Hematopoietic multipotent progenitor cell treated with erythropoietin and hydrocortisone succinate and interleukin-3 and kit ligand, for 8 days (in vitro differentiated cells): ENCODE measurements around the gene ARHGEF1.

ENCODE experiments used
- DNase-seq: peaks from one replicate; pipeline ENCODE4 v3.0.0-alpha.2; 2015

The ARHGEF1 gene

DNA sequence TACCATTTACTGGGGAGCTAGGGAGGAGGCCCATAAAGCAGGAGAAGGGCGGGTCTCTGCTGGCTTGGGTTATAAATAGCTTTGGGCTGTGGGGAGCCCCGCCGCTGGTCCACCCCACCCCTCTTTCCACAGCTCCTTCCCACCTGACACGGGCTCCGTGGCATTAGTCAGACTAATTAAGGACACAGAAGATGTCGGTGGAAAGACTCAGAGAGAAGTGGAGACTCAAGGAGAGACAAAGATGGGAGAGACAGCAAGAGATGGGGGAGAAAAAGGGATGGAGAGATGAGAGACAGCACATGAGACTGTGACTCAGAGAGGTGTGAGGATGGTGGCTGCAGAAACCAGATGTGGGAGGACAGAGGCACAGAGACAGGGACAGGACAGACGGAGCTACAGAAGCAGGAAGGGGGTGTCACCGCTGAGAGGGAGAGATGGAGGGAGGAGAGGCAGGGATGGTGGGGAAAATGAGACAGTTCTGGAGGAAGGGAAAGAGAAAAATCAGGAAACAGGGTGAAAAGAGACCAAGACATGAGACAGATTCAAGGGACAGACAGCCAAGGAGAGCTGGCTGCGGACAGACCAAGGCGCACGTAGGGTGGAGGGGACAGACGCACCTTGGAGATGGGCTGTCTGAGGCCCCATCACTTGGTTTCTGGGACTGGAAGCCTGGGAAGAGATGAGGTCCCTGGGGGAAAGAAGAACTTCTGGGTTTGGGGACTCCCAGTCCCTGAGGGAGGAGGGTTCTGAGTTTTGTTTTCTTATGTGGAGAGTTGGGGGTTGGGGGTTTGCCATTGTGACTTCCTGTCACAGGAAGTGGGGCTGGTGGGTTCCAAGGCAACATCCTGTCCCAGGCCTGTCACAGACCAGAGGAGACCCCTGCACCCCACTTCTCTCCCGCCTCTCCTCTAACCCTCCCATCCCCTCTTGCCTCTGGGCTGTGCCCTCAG, 4.1 kb downstream of the ARHGEF1 start:
- no peak for DNase-seq

DNA sequence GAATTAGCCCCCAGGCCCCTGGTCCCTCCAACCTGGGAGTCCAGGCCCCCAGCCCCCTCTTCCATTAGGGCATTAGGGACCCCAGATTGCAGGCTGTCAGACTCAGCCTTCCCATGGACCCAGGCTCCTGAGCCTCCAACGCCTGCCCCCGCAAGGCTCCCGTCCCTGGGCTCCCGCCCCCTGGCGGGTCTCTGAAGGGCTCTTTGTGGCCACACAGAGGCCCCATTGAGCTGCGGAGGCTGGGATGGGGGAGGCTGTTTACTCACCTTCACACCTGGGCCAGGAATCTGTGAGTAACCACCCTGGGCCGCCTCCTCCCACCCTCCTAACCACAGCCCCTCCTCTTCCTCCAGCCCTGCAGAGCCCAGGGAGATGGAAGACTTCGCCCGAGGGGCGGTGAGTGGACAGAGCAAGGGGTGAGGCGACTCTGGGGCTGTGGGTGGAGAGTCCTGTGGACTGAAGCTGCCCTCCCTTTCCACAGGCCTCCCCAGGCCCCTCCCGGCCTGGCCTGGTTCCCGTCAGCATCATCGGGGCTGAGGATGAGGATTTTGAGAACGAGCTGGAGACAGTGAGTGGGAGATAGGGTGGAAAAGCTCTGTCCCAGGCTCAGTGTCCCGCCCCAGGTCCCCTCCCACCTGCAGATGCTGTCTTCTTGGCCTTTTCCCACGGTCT, 4.9 kb downstream of the ARHGEF1 start:
- no peak for DNase-seq

DNA sequence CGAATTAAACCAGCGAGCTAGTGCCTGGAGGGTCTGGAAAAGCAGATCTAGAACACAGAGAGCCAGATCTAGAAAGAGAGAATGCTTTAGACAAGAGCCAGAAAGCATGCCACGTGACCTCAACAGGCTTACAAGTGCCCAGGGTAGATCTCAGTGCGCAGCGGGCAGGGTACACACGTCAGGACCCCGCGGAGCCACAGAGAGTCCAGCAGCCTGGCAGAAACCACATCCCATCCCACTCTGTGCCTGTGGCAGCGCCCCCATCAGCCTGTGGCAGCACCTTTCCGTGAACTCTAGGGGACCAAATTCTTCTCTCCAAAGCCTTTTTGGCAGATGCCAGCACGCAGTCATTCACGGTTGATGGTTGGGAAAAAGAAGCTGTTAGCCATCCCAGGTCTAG, 5.9 kb downstream of the ARHGEF1 start:
- no peak for DNase-seq

DNA sequence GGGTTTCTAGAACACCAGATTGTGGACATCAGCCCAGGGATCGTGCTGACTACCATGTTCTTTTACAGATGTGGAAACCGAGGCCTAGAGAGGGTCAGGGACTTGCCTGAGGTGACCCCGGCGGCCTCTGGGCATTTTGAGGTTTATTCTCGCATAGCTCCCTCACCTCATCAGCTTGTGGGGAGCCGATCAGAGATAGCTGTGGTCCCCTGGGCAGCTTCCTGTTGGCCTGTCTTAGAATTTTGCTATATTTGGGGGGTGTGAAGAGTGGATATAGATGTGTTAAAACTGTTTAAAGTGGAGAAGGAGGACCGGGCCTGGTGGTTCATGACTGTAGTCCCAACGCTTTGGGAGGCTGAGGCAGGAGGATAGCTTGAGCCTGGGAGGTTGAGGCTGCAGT, 6.9 kb downstream of the ARHGEF1 start:
- DNase-seq: no peak

DNA sequence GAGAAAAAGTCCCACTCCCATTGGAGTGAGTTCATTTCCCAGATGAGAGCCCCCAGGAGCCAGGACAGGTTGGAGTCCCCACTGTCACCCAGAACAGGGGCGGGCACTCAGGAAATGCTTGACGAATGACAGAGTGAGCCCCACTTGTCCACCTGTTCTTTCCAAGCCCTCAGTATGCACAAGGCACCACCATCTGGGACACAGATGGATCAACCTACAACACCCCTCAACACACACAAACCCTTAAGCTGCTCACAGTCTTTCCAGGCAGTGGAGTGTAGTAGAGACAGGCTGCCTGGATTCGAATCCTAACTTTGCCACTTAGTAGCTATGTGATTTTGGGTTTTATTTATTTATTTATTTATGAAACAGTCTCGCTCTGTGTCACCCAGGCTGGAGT, 8.0 kb downstream of the ARHGEF1 start:
- DNase-seq: no peak

DNA sequence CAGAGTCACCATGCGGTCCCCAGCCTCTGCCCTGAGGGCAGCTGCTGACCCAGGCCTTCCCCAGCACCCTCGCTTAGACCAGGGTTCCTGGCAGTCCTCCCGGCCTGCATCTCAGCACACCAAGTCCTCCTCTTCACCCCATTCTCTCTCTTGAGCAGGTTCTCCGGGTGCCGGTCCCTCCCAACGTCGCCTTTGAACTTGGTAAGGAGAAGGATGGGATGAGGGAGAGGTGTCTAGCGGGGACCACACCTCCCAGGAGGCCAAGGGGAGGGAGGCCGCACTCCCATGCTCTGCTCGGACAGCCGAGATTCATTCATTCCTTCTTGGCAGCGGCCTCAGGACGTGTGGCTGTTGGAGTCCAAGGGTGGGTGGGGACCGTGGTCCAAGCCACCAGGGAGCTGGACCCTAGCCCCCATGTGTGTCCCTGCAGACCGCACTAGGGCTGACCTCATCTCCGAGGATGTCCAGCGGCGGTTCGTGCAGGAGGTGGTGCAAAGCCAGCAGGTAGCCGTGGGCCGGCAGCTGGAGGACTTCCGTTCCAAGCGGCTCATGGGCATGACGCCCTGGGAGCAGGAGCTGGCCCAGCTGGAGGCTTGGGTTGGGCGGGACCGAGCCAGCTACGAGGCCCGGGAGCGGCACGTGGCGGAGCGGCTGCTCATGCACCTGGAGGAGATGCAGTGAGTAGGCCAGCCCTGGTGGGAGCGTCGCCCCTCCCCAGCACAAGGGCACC, 9.4 kb downstream of the ARHGEF1 start:
- no peak for DNase-seq

DNA sequence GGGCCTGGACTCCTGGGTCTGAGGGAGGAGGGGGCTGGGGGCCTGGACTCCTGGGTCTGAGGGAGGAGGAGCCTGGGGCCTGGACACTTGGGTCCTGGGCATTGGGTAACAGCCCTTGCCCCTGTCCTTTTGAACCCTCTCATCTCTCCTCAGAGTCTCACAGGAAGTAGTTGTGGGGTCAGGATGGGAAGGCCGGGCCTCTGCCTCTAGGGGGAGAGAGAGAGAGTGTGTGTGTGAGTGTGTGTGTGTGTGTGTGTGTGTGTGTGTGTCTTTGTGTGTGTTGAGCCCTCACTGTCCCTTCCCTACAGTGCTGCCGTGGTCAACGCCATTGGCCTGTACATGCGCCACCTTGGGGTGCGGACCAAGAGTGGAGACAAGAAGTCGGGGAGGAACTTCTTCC, 10.9 kb downstream of the ARHGEF1 start:
- no peak for DNase-seq

DNA sequence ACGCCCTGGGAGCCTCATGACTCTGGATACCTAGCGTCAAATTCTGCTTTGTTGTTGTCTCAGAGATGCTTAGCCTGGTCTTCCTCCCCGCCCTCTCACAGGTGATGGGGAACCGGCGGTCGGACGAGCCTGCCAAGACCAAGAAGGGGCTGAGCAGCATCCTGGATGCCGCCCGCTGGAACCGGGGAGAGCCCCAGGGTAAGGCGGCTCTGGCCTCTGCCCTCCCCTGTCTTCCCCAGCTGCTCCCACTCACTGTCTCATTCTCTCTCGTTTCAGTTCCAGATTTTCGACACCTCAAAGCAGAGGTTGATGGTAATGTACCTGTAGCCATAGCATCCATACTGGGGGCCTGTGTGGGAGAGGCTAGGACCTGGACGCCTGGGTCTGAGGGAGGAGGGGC, 11.4 kb downstream of the ARHGEF1 start:
- no peak for DNase-seq

DNA sequence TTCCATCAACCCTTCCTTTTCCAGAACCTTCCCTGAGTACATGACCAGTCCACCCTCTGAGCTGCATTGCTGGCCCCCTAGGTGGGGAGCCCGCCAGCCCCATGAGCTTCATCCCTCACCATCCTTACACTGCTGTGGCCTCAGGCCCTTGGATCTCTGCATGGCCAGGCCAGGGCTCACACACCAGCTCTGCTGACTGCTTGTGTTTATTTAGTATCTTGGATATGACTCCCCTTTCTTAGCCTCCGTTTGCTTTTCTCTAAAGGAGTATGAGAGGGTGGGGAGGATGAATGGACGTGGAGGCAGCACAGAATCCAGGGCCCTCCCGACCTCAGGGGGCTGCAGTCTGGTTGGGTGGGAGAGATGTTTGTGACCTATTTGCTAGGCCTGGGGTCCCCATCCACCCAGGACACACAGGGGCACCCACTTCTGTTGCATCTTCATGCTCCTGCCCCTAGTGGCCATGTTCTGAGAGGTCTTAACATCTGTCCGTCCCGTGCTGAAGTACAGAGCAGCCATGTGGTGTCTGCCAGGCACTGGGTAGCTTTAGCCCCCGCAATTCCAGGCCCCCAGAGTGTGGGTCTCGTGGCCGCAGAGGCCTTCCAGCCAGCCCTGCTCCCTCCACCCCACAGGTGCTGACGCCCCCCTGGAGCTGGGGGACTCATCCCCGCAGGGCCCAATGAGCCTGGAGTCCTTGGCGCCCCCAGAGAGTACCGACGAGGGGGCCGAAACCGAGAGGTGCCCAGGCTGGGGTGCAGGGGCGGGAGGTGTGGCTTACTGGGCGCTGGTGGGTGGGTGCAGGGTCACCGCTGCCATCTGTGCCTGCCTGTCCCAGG, 13.0 kb downstream of the ARHGEF1 start:
- no peak for DNase-seq

DNA sequence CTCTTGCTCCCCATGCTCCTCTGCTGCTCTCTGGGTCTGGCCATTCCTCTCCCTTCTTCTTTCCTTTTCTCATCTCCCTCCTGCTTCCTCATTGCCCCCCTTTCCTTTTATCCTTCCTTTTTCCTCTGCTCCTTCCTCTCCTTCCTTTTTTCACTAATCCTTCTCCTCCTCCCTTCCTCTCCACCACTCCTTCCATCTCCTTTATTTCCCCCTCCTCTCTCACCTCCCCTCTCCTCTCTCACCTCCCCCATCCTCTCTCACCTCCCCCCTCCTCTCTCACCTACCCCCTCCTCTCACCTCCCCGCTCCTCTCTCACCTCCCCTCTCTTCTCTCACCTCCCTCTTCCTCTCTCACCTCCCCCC, 13.6 kb downstream of the ARHGEF1 start:
- no peak for DNase-seq

DNA sequence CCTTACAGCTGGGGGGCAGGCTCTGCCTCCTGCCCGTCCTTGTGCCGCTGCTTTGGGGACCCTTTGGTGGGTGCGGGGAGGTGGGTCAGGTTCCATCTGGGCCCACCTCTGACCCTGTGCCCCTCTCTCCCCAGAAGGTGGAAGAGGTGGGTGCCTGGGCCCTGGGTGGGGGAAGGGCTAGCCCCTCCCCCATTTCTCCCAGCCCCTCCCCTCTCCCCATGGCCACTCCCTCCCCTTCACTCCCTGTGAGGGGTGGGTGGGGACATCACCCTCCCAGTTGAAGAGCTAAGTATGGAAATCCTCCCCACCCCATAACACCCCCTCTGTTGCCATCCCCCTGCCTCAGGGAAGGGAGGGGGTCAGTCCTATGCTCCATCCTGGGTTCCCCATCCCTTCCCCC, 14.2 kb downstream of the ARHGEF1 start:
- no peak for DNase-seq

DNA sequence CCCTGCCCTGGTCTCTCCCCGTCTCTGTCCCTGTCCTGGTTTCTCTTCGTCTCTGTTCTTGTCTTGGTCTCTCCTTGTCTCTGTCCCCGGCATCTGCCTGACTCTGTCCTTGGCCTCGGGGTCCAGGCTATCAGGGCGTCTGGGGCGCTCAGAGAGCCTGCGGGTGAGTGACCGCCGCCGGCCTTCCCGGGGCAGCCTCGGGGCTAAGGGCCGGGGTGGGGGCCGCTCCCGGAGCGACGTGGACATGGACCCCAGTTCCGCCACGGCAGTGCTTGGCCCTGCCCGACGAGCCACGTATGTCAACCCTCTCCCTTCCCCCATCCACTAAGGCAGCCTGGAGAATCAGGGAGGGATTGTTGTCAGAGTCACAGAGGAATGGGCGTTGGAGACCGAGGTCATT, 14.8 kb downstream of the ARHGEF1 start:
- DNase-seq: no peak

DNA sequence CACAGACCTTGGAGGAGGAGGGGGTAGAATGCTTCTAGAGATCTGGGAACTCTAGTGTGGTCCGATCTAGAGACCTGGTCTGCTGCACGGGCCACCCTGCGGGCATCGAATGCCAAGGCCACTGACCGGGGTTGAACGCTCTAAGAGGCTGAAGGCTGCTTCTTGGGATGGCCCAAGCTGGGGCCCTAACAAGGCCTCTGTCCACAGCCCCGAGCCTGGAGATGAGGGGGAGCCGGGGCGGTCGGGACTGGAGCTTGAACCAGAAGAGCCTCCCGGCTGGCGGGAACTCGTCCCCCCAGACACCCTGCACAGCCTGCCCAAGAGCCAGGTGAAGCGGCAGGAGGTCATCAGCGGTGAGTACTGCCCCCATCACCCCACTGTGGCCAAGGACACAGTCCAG, 15.3 kb downstream of the ARHGEF1 start:
- DNase-seq: no peak

DNA sequence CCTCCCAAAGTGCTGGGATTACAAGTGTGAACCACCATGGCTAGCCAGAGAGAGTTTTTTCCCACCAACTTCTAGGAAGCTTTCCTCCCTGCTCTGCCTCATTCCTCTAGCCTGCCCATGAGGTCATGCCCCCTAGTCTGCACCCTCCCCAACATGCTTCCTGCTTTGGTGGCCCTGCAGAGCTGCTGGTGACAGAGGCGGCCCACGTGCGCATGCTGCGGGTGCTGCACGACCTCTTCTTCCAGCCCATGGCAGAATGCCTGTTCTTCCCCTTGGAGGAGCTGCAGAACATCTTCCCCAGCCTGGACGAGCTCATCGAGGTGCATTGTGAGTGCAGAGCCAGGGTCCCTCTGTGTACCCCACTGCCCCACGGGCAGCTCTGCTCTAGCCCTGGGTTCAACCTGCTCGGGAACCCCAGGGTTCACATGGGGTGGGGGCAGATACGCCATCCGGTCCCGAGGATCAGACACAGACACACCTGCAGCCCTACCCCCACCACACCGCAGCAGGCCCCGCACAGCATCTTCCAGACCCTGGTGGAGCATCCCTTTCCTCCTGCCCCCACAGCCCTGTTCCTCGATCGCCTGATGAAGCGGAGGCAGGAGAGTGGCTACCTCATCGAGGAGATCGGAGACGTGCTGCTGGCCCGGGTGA, 18.9 kb downstream of the ARHGEF1 start:
- no peak for DNase-seq

DNA sequence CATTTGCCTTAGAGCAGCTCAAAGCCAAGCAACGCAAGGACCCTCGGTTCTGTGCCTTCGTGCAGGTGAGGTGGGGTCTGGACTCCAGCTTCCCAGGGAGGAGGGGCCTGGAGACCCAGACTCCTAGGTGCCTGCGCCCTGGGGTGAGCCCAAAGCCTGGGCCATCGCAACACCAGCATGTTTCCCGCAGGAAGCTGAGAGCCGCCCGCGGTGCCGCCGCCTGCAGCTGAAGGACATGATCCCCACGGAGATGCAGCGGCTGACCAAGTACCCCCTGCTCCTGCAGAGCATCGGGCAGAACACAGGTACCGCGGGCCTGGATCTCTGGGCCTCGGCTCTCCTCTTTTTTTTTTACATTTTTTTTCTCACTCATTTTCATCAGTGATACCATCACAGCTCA, 19.6 kb downstream of the ARHGEF1 start:
- DNase-seq: no peak

DNA sequence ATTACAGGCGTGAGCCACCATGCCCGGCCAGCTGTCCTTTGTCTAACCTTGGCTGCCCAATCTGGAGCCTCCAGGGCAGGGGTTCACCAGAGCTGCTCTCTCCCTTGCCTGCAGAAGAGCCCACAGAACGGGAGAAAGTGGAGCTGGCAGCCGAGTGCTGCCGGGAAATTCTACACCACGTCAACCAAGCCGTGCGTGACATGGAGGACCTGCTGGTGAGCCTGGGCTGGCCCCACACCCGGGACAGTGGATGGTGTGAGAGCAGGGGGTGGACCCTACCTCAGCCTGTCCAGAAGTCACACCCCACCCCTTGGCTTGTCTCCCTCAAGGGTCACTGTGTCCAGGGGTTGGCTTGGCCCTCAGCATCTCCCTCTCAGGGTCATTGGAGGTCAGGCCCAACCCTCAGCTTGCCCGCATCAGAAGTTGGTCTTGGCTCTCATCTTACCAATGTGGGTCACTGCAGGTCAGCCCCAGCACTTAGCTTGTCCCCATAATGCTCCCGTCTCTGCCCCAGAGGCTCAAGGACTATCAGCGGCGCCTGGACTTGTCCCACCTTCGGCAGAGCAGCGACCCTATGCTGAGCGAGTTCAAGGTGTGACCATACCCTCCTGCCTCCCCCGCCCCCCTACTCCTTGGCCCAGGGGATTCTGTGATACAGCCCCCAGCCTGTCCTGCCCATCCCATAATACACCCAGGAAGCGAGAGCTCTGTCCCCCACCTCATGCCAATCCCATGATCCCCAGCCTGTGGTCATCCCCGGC, 20.4 kb downstream of the ARHGEF1 start:
- no peak for DNase-seq

DNA sequence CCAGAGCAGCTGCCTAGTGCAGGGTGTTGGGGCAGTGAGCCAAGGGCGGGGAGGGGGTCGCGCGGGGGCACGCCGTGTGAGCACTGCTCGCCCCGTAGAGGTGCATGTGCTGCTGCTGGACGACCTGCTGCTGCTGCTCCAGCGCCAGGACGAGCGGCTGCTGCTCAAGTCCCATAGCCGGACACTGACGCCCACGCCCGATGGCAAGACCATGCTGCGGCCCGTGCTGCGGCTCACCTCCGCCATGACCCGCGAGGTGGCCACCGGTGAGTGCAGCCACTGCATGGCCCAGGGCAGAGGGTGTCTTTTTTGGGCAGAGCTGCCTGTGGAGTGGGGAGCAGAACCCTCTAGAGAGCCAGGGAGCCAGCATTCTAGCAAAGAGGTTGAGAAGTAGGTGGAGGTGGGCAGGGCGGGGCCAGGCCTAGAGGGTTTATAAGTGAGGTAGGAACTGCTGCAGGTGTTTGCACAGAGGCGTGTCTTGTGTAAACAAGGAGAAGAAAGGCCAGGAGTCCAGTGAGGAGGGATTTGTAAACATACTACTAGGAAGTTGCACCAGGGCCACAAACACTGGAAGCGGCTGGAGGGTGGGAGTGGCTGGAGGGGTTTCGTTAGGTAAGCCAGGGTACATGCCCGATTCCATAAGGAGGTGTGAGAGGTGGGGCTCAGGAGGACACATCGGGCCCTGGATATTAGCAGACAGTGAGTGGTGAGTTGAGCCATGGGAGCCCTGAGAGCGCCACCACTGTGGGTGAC, 21.3 kb downstream of the ARHGEF1 start:
- DNase-seq: no peak

DNA sequence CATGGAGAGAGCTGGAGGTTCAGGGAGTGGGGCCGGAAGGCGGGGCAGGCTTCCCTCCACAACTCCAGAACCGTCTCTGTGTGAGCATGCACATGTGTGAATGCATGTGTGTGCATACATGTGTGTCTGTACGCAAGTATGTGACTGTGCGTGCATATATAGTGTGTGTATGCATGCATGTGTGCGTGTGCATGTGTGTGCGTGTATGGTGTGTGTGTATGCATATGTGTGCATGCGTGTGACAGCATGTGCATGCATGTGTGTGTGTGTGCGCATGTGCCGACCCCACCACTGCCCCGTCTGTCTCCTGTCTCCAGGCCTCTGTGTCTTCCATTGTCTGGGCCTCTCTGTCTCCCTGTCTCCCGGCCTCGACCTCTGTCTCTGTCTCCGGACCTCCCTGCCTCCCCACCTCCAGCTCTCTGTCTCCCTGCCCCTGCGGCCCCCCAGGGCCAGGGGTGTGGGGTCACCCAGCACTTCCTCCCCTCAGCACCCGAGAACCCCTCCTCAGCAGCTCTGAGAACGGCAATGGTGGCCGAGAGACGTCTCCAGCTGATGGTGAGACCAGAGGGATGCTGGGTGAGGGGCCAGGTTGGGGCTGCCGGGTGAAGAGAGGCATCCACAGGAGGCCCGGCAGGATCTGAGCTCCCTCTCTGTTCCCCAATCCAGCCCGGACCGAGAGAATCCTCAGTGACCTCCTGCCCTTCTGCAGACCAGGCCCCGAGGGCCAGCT, 22.5 kb downstream of the ARHGEF1 start:
- DNase-seq: no peak

DNA sequence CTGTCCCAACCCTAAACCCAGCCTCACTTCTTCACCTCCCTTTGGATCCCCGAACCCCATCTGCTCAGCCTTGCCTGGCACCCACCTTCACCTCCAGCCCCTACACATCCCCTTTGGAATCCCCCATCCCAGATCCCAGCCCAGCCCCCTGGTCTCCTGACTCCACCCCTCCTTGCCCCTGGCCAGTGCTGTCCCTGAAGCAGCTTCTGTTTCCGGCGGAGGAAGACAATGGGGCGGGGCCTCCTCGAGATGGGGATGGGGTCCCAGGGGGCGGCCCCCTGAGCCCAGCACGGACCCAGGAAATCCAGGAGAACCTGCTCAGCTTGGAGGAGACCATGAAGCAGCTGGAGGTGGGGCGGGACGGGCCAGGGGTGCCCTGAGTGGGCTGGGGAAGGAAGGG, 23.3 kb downstream of the ARHGEF1 start:
- no peak for DNase-seq
